Lower leg skin (tissue), 3 donors: ENCODE results near the gene SERPINE2.

Experiments used
- CTCF ChIP-seq, 3 donors: fragments of 450-650 bp; IDR thresholded peaks; one replicate each; pipeline ENCODE4 v1.5.1; 2016; ENCODE audit warnings: antibody characterized with exemption in 3 of 3, mild to moderate bottlenecking in 3 of 3, moderate library complexity in 2 of 3
- POLR2A ChIP-seq, 2 donors: fragments of 450-650 bp; IDR thresholded peaks; one replicate each; pipeline ENCODE4 v1.6.1; 2016 to 2017; ENCODE audit warnings: antibody characterized with exemption in 2 of 2, mild to moderate bottlenecking in 1 of 2, moderate library complexity in 1 of 2

- TF ChIP-seq CTCF (IDR thresholded peaks at IDR 0.05) = no peak
- no peak for TF ChIP-seq POLR2A (IDR thresholded peaks at IDR 0.05)
These were observed 114.0 kb downstream of the SERPINE2 start for GRCh38 chr2:223925106-223925505.
